HCT116 (cell line): ENCODE results near the gene WDR70. TPM values are rescaled to one million over a fixed set of nuclear protein-coding genes. Genes with fewer than 3 reads are reported as not detected.
"Not testable (repeated sequence)": the region's sequence is repeated elsewhere in the genome, so short reads cannot be mapped to it uniquely, and the experiment has no call there.

Experiments
- ATAC-seq: fragments of 200-7000 bp; cut with Tn5 transposase; 2 replicates; pipeline ENCODE4 v1.9.1; 2020; ENCODE audit warnings: mild to moderate bottlenecking, moderate library complexity
- BruUV-seq: library from RNA; stranded (reverse); fragments of 400-500 nt; replicated peaks from 2 replicates; lab custom pipeline; 2021; lab: Mats Ljungman, UMichigan
- CTCF ChIA-PET: fragments of 300-600 bp; sonication (Branson Sonifier 250); formaldehyde crosslinking; loops from one replicate; lab custom pipeline; 2021; ENCODE audit warnings: antibody characterized with exemption; lab: Charles Lee
- POLR2A ChIA-PET: fragments of 300-600, 350-600 bp; sonication (Branson Sonifier 250); formaldehyde crosslinking; loops from one replicate; lab custom pipeline; 2021; ENCODE audit warnings: antibody characterized with exemption; lab: Charles Lee
- RAD21 ChIA-PET, 2 experiments: fragments of 300-600 bp; sonication (Branson Sonifier 250); formaldehyde crosslinking; loops; one replicate each; lab custom pipeline; 2023; ENCODE audit warnings: low total read pairs in 2 of 2; ENCODE audit not compliant: uncharacterized antibody in 2 of 2, unreplicated experiment in 2 of 2, low non-redundant PET in 1 of 2; lab: Charles Lee
- DNase-seq: peaks from one replicate; pipeline ENCODE4 v3.0.0-alpha.2; 2010; ENCODE audit warnings: low read depth, low spot score
- H2AFZ ChIP-seq: fragments of 200-600 bp; shearing (Covaris generic), sonication (generic); 2 replicates; pipeline ENCODE4 v1.6.1; 2017; ENCODE audit warnings: low read depth, mixed run types, mixed read lengths, antibody characterized with exemption, low read length; ENCODE audit not compliant: poor library complexity, severe bottlenecking
- H3K27ac ChIP-seq: 2 replicates; pipeline ENCODE4 v1.5.1; 2012; ENCODE audit warnings: low read depth, low read length
- H3K27me3 ChIP-seq: fragments of 200-600 bp; sonication (generic); 2 replicates; pipeline ENCODE4 v1.6.1; 2016; ENCODE audit warnings: mixed run types, low read length, mixed read lengths; ENCODE audit not compliant: insufficient read depth
- H3K36me3 ChIP-seq, 2 experiments: fragments of 200-500 bp in 1 of 2; fragments of 200-600 bp in 1 of 2; sonication (Bioruptor generic) in 1 of 2; sonication (generic) in 1 of 2; 2 replicates each; pipeline versions ENCODE4 v1.5.1 to v1.6.1; 2014 to 2016; ENCODE audit warnings: low read length in 2 of 2, inconsistent platforms in 1 of 2, mixed read lengths in 1 of 2, mixed run types in 1 of 2; ENCODE audit not compliant: insufficient read depth in 2 of 2, control insufficient read depth in 1 of 2
- H3K4me1 ChIP-seq, 2 experiments: fragments of 200-600 bp in 1 of 2; sonication (generic) in 1 of 2; 2 replicates each; pipeline versions ENCODE4 v1.5.1 to v1.6.1; 2012 to 2017; ENCODE audit warnings: low read length in 2 of 2, inconsistent platforms in 1 of 2, mild to moderate bottlenecking in 1 of 2, mixed read lengths in 1 of 2, mixed run types in 1 of 2, moderate library complexity in 1 of 2; ENCODE audit not compliant: insufficient read depth in 2 of 2, control insufficient read depth in 1 of 2
- H3K4me2 ChIP-seq: fragments of 200-600 bp; sonication (generic); 2 replicates; pipeline ENCODE4 v1.6.1; 2017; ENCODE audit warnings: mixed run types, low read length, mixed read lengths
- H3K4me3 ChIP-seq, 2 experiments: fragments of 200-600 bp in 1 of 2; sonication (generic) in 1 of 2; replicated peaks in 1 of 2; 2 replicates each; pipeline ENCODE4 v1.5.1; 2011 to 2016; ENCODE audit warnings: low read length in 2 of 2, control low read depth in 1 of 2, low read depth in 1 of 2, mild to moderate bottlenecking in 1 of 2, mixed read lengths in 1 of 2, mixed run types in 1 of 2
- H3K79me2 ChIP-seq: fragments of 200-600 bp; sonication (generic); 2 replicates; pipeline ENCODE4 v1.6.1; 2017; ENCODE audit warnings: mild to moderate bottlenecking, mixed run types, low read length, moderate library complexity, mixed read lengths; ENCODE audit not compliant: insufficient read depth
- H3K9ac ChIP-seq: fragments of 200-600 bp; sonication (generic); 2 replicates; pipeline ENCODE4 v1.6.1; 2016; ENCODE audit warnings: low read length, mixed read lengths
- H3K9me2 ChIP-seq: fragments of 200-600 bp; sonication (generic), shearing (Covaris generic); 2 replicates; pipeline ENCODE4 v1.6.1; 2017; ENCODE audit warnings: mixed run types, mild to moderate bottlenecking, moderate library complexity; ENCODE audit not compliant: insufficient read depth
- H3K9me3 ChIP-seq, 2 experiments: fragments of 200-500 bp in 1 of 2; fragments of 200-600 bp in 1 of 2; sonication (Bioruptor generic) in 1 of 2; sonication (generic) in 1 of 2; 2 replicates each; pipeline ENCODE4 v1.6.1; 2014 to 2017; ENCODE audit warnings: low read length in 2 of 2, mixed read lengths in 2 of 2, inconsistent platforms in 1 of 2, low read depth in 1 of 2, mild to moderate bottlenecking in 1 of 2, mixed run types in 1 of 2, moderate library complexity in 1 of 2; ENCODE audit not compliant: control insufficient read depth in 1 of 2, insufficient read depth in 1 of 2
- H4K20me1 ChIP-seq: fragments of 200-600 bp; sonication (generic), shearing (Covaris generic); 2 replicates; pipeline ENCODE4 v1.6.1; 2017; ENCODE audit warnings: mixed run types, mild to moderate bottlenecking, moderate library complexity; ENCODE audit not compliant: insufficient read depth
- ATF3 ChIP-seq: IDR thresholded peaks from 2 replicates; pipeline ENCODE4 v1.6.1; 2012
- CBX3 ChIP-seq: IDR thresholded peaks from 2 replicates; pipeline ENCODE4 v1.6.1; 2012; ENCODE audit warnings: low read depth
- CEBPB ChIP-seq: IDR thresholded peaks from 2 replicates; pipeline ENCODE4 v1.6.1; 2012; ENCODE audit warnings: low read depth
- EGR1 ChIP-seq: IDR thresholded peaks from 2 replicates; pipeline ENCODE4 v1.6.1; 2012; ENCODE audit warnings: low read depth
- ELF1 ChIP-seq: IDR thresholded peaks from 2 replicates; pipeline ENCODE4 v1.6.1; 2012; ENCODE audit warnings: low read depth, borderline replicate concordance
- EZH2 ChIP-seq: fragments of 200-600 bp; sonication (generic); IDR thresholded peaks from 2 replicates; pipeline ENCODE4 v1.6.1; 2017; ENCODE audit warnings: antibody characterized with exemption, mixed run types
- EZH2phosphoT487 ChIP-seq: fragments of 200-600 bp; IDR thresholded peaks from 2 replicates; pipeline ENCODE4 v1.6.1; 2018; ENCODE audit warnings: antibody characterized with exemption, borderline replicate concordance
- FOSL1 ChIP-seq: IDR thresholded peaks from 2 replicates; pipeline ENCODE4 v1.6.1; 2012; ENCODE audit warnings: low read depth
- MAX ChIP-seq: IDR thresholded peaks from 2 replicates; pipeline ENCODE4 v1.6.1; 2012
- POLR2A ChIP-seq: IDR thresholded peaks from 2 replicates; pipeline ENCODE4 v1.7.0; 2011; ENCODE audit warnings: borderline replicate concordance; ENCODE audit not compliant: insufficient read depth, insufficient read length; ENCODE audit errors: extremely low read depth
- POLR2AphosphoS5 ChIP-seq: IDR thresholded peaks from 2 replicates; pipeline ENCODE4 v1.6.1; 2011; ENCODE audit warnings: mild to moderate bottlenecking, low read depth, low read length, moderate library complexity
- RAD21 ChIP-seq: IDR thresholded peaks from 2 replicates; pipeline ENCODE4 v1.6.1; 2012; ENCODE audit warnings: low read depth, mild to moderate bottlenecking
- SIN3A ChIP-seq: IDR thresholded peaks from 2 replicates; pipeline ENCODE4 v1.6.1; 2012; ENCODE audit warnings: low read depth
- SP1 ChIP-seq: IDR thresholded peaks from 2 replicates; pipeline ENCODE4 v1.6.1; 2012; ENCODE audit warnings: low read depth
- TCF7L2 ChIP-seq: IDR thresholded peaks from 2 replicates; pipeline ENCODE4 v1.7.0; 2011; ENCODE audit warnings: borderline replicate concordance, inconsistent platforms; ENCODE audit not compliant: insufficient read depth, insufficient read length; ENCODE audit errors: extremely low read depth
- YY1 ChIP-seq: IDR thresholded peaks from 2 replicates; pipeline ENCODE4 v1.6.1; 2011; ENCODE audit warnings: low read length, low read depth, moderate library complexity, mild to moderate bottlenecking; ENCODE audit not compliant: insufficient replicate concordance; ENCODE audit errors: extremely low read depth
- ZBTB33 ChIP-seq: IDR thresholded peaks from 2 replicates; pipeline ENCODE4 v1.6.1; 2011; ENCODE audit warnings: mild to moderate bottlenecking, low read length, moderate library complexity; ENCODE audit not compliant: insufficient replicate concordance; ENCODE audit errors: extremely low read depth
- ZFX ChIP-seq: fragments of 450-650 bp; IDR thresholded peaks from 2 replicates; pipeline ENCODE4 v1.6.1; 2017
- intact Hi-C: fragments of 100-400 bp; cut with micrococcal nuclease; formaldehyde crosslinking; loops from 2 replicates; pipeline ENCODE4 v1.10.0; 2022
- total RNA-seq: library from RNA; stranded (reverse); gene quantifications from one replicate; pipeline ENCODE4 v1.2.1, GENCODE V29; 2021; ENCODE audit not compliant: unreplicated experiment

The WDR70 gene
- total RNA-seq, 1 experiment from 2014 or later, result 31.1 TPM

- CTCF ChIA-PET, H3K27ac ChIP-seq, BruUV-seq, H2AFZ ChIP-seq, ATAC-seq, POLR2A ChIA-PET, RAD21 ChIA-PET, H3K9ac ChIP-seq, H3K4me3 ChIP-seq, intact Hi-C loops, H3K4me1 ChIP-seq, H3K9me2 ChIP-seq, DNase-seq, H4K20me1 ChIP-seq, H3K4me2 ChIP-seq, H3K9me3 ChIP-seq, H3K36me3 ChIP-seq, H3K27me3 ChIP-seq, H3K79me2 ChIP-seq: not testable (repeated sequence)
These were observed 417.3 kb downstream of the WDR70 start for GRCh38 chr5:37796435-37796834.

- intact Hi-C loops, result no loop called here
- RAD21 ChIA-PET, result no interaction called here
- H3K27me3 ChIP-seq, result no peaks in the 10 kb centered on the region
- TF ChIP-seq POLR2A, result no peak
- TF ChIP-seq ELF1, result no peak
- no peak for TF ChIP-seq RAD21
- no peak for TF ChIP-seq CEBPB
- TF ChIP-seq ZBTB33, result no peak
- no peak for TF ChIP-seq YY1
- TF ChIP-seq ZFX, result no peak
- TF ChIP-seq SIN3A, result no peak
- TF ChIP-seq POLR2AphosphoS5, result no peak
- TF ChIP-seq FOSL1, result no peak
- TF ChIP-seq ATF3, result no peak
- TF ChIP-seq EGR1, result no peak
- TF ChIP-seq EZH2phosphoT487, result no peak
- no peak for TF ChIP-seq TCF7L2
- TF ChIP-seq EZH2, result no peak
- no peak for TF ChIP-seq CBX3
- no peak for TF ChIP-seq MAX
- TF ChIP-seq SP1, result no peak
These were observed 420.8 kb downstream of the WDR70 start for GRCh38 chr5:37799865-37800421.

More at GRCh38 chr5:37799865-37800421, 420.8 kb downstream of the WDR70 start:
- POLR2A ChIA-PET, result no interaction called here
- DNase-seq (no peak), ATAC-seq (no peak)
- CTCF ChIA-PET, result no interaction called here
- Histone ChIP-seq H3K9me2 (no peaks in the 10 kb centered on the region), H4K20me1 (no peaks in the 10 kb centered on the region), H3K9me3 (no peaks in the 10 kb centered on the region), H3K79me2 (no peaks in the 10 kb centered on the region), H3K9ac (no peak overlapping the region), H3K4me2 (no peak overlapping the region), H3K4me1 (no peaks in the 10 kb centered on the region), H3K27ac (no peak overlapping the region), H3K36me3 (no peaks in the 10 kb centered on the region), H2AFZ (no peak overlapping the region), H3K4me3 (no peak overlapping the region)
- BruUV-seq, result no TSS peak
